ENCODE data around the gene URI1. TPM values are rescaled to one million over a fixed set of nuclear protein-coding genes. Genes with fewer than 3 reads are reported as not detected.

Gene URI1
- total RNA-seq = 10 to 100 TPM; 24.4 to 53.7 (median 44.2) TPM
- polyA plus RNA-seq = 10 to 100 TPM; 10.9 to 41.5 TPM
- long read RNA-seq, donor 1, transcript URI1-206 (10 exons, 2,495 nt) = minor isoform, 6 of 47 reads
- long read RNA-seq, donor 1, transcript URI1-202 (11 exons, 3,444 nt) = major isoform, 16 of 47 reads
- long read RNA-seq, donor 1, partial matches to known transcripts = 19 of 47 reads
- long read RNA-seq, donor 1, other reads (novel, unspliced or antisense) = 6 of 47 reads
- long read RNA-seq, donor 2, partial matches to known transcripts = 6 of 12 reads
- long read RNA-seq, donor 2, other reads (novel, unspliced or antisense) = 3 of 12 reads
- long read RNA-seq, donor 3, transcript URI1-202 (11 exons, 3,444 nt) = major isoform, 14 of 44 reads
- long read RNA-seq, donor 3, transcript URI1-206 (10 exons, 2,495 nt) = minor isoform, 6 of 44 reads
- long read RNA-seq, donor 3, partial matches to known transcripts = 13 of 44 reads
- long read RNA-seq, donor 3, other reads (novel, unspliced or antisense) = 11 of 44 reads

GRCh38 chr19:29941828-29942403, at the start of gene URI1:
TSS of gene URI1 (plus strand) at chr19:29942239. CDS start at chr19:29942548, 309 bp downstream.
- ATAC-seq = peak; percentile 95 to 99 (median 98)
- Histone ChIP-seq H3K27me3 (no peaks in the 10 kb centered on the region), H3K4me1 (peaks cover 0 to 45% (median 24%) of the 10 kb centered on the region in 12 donors)

GRCh38 chr19:29893606-29894284, 48.3 kb upstream of the URI1 start:
- ATAC-seq = no peak
- DNase-seq = no peak
- Histone ChIP-seq H3K4me1 (no peaks in the 10 kb centered on the region), H3K36me3 (no peaks in the 10 kb centered on the region), H3K9me3 (no peaks in the 10 kb centered on the region), H3K27me3 (peaks cover 0 to 7% (median 0%) of the 10 kb centered on the region in 9 donors), H3K27ac (no peak overlapping the region), H3K4me3 (no peak overlapping the region)
- TF ChIP-seq, protein P1, sequence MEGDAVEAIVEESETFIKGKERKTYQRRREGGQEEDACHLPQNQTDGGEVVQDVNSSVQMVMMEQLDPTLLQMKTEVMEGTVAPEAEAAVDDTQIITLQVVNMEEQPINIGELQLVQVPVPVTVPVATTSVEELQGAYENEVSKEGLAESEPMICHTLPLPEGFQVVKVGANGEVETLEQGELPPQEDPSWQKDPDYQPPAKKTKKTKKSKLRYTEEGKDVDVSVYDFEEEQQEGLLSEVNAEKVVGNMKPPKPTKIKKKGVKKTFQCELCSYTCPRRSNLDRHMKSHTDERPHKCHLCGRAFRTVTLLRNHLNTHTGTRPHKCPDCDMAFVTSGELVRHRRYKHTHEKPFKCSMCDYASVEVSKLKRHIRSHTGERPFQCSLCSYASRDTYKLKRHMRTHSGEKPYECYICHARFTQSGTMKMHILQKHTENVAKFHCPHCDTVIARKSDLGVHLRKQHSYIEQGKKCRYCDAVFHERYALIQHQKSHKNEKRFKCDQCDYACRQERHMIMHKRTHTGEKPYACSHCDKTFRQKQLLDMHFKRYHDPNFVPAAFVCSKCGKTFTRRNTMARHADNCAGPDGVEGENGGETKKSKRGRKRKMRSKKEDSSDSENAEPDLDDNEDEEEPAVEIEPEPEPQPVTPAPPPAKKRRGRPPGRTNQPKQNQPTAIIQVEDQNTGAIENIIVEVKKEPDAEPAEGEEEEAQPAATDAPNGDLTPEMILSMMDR (IDR thresholded peaks at IDR 0.05) = no peak
- WGBS, 4 donors = 59 to 69% (median 64%) methylated on average over 11 of the region's 11 CpGs
- intact Hi-C loops (cut with DNase I) = no loop called here

More at GRCh38 chr19:29941828-29942403, at the start of gene URI1:
- 0% methylated on average over 26 to 59 of the region's 59 CpGs for WGBS, 4 donors
- Histone ChIP-seq H3K9me3 (peaks cover 0 to 7% (median 0%) of the 10 kb centered on the region in 12 donors), H3K36me3 (no peaks in the 10 kb centered on the region), H3K4me3 (peak within 1 kb of the TSS; percentile 68 to 98 (median 86)), H3K27ac (peak within 1 kb of the TSS in 11 of 12 donors; percentile 54 to 81 (median 75))
- DNase-seq = peak; percentile 90 to 96 (median 92)
- TF ChIP-seq, protein P1 (IDR thresholded peaks at IDR 0.05) = no peak
- TF ChIP-seq POLR2A (IDR thresholded peaks at IDR 0.05) = peak; percentile 10 to 46
- intact Hi-C loops (cut with DNase I) = loop anchor here in 2 of 10 donors (5.0 to 10.0 kb wide), 2 partner anchors 127 to 130 kb away; partner anchors contain the start of gene CCNE1 (in 2 of the 2)

DNA sequence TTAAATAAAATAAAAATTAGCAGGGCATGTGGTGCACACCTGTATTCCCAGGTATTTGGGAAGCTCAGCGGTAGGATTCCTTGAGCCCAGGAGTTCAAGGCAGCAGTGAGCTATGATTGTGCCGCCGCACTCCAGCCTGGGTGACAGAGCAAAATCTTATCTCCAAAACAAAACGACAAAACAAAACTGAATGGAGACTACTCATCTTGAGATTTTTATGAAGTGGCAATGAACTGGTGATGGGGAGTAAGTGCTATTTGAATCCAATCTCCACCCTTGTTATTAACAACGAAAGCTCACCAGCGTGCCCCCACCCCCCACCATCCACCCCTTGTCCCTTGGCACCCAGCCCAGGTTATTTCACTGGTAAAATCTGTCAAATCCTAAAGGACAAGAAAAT, 45.2 kb upstream of the URI1 start:
- ATAC-seq (no peak), DNase-seq (no peak)
- 50 to 65% (median 64%) methylated on average over 6 of the region's 6 CpGs for WGBS, 4 donors
- Histone ChIP-seq H3K36me3 (no peaks in the 10 kb centered on the region), H3K27ac (no peak overlapping the region), H3K4me1 (no peaks in the 10 kb centered on the region), H3K4me3 (no peak overlapping the region), H3K27me3 (peaks cover 0 to 7% (median 0%) of the 10 kb centered on the region in 9 donors), H3K9me3 (no peaks in the 10 kb centered on the region)
- TF ChIP-seq POLR2A (IDR thresholded peaks at IDR 0.05) = no peak
- TF ChIP-seq, protein P1 (IDR thresholded peaks at IDR 0.05) = no peak
- intact Hi-C loops (cut with DNase I) = no loop called here
